GM19463 (cell line): Measurements from ENCODE around the gene ADAMTS2.

ENCODE experiments used
- ATAC-seq: cut with Tn5 transposase; IDR thresholded peaks from one replicate; pipeline ENCODE4 v1.9.1; 2021; ENCODE audit warnings: mild to moderate bottlenecking, moderate library complexity; ENCODE audit not compliant: unreplicated experiment

ADAMTS2 gene

DNA sequence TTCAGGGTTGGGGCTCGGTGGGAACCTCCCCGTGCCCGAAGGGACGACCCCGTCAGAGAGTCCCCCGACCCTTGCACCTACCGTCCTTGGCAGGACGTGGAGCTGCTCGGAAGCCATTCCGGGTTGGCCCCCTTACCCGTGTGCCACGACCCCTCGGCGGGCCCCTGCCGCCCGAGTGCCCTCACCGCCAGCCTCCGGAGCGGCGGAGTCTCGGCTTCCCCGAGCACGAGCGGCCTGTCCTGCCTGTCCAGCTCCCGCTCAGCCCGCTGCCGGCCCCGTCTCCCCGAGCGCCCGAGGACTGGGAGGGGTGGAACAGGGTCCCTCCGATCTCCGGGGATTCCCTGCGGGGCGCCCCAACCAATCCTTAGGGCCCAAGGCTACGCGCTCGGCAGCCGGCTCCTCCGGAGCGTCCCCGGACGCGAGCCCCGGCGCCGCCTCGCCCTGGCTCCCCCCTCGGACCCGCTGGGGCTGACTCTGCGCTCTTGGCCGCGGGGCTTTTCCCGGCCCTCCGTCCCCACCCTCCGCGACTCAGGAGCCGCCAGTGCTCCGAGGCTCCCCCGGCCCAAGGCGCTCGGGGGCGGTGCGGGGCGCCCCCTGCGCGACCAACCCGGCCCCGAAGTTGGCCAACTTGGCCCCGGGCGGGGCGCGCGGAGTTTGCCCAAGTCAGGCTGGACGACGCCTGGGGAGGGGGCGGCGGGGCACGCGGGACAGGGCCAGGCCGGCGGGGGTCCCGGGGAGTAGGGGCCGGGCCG lies 654 bp downstream of the ADAMTS2 start:
- ATAC-seq, result no peak

- ATAC-seq, result no peak
These were observed 1.4 kb downstream of the ADAMTS2 start for GRCh38 chr5:179343719-179344430.

DNA sequence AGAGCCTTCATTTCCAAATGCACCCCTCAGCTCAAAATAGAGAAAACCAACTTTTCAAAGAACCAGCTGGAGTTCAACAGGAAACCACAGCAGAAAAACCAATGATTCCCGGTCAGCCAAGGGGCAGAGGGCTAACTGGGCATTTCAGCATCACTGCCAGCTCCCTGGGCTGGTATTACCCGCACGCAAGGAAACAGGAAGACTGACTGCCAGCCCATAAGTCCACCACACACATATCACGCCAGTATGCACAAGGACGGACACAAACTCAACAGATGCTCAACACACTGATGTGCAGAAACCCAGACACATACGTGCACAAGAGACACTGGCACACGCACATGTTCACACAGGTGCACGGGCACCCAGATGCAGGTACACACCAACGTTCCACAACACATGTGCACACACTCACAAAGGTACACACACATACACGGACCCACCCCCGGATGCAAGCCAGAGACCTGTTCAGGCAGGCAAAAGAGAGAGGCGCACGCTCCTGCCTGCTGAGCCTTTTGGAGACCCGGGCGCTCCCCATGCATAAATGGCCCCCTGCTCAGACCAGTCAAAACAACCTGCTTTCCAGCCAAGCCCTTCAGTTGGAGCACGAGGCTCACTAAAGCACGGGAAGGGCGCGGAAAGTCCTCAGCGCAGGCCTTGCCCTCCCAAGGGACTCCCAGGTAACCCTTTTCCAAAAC lies 2.1 kb downstream of the ADAMTS2 start:
- no peak for ATAC-seq

DNA sequence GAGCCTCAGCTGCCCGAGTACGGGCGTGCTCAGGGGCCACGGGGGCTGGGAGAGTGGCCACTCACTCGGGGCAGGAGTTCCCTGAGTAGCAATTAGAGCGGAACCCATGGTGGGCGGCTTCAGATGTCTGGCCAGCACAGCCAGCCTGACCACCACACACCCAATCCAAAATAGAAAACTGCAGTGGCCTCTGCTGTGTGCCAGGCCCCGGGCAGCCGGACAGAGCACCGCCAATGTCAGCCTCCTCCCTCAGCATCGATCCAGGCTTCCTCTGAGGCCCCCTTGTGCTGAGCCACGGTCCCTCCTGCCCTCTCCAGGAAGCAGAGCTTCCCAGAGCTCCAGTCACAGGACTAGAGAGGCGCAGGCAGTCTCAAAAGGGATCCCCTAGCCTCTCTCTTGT lies 2.7 kb downstream of the ADAMTS2 start:
- no peak for ATAC-seq

DNA sequence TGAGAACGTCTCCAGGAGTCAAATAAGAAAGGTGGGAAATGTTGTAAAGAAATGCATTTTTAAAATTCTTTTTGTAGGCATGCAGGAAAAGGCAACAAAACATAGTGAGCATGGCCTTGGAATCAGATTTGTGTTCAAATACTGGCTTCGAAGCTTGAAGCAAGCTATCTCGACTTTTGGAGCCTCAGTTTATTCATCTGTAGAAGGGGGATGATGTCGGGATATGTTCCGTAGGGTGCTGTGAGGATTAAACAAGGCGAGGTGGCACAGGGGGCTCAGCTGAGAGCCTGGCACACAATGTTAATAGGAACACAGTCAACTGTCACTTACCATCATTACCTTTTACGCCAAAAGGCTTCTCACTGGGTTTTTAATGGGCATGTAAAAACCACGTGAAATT lies 4.8 kb downstream of the ADAMTS2 start:
- ATAC-seq, result no peak

DNA sequence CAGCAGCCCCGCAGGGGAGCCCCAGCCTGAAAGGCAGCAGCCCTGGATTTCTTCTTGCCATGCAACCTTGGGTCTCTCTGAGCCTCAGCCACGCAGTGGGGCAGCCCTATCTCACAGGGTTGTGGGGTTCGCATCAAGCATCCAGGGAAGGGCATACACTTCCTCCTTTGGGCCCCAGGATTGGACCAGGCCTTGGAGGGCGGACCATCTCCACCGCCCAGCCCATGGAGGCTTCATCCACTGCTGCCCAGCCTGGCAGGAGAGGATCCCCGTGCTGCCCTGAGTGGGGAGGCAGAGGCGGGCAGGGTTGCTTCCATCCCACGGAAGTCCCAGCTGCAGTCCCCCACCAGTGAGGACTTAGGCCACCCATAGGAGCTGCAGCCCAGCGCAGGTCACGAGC lies 5.3 kb downstream of the ADAMTS2 start:
- no peak for ATAC-seq

DNA sequence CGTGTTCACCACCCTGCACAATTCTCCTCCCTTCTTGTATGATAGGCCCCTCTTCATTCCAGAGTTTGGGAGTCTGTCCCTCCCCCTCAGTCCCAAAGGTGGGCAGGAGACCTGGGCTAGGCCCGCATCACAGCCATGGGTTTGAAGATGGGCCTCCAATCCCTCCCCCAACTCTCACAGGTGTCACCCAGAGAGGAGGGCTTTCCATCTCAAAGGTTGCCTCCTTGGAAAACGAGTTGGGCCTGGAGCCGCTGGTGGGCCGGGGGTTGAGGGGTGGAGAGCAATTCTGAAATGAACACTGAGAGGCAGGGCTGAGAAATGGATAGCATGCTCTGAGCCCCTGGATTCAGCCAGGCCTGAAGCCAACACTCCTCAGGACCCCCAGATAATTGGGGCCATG lies 6.2 kb downstream of the ADAMTS2 start:
- no peak for ATAC-seq

- no peak for ATAC-seq
These were observed 7.2 kb downstream of the ADAMTS2 start for GRCh38 chr5:179337796-179338676.

DNA sequence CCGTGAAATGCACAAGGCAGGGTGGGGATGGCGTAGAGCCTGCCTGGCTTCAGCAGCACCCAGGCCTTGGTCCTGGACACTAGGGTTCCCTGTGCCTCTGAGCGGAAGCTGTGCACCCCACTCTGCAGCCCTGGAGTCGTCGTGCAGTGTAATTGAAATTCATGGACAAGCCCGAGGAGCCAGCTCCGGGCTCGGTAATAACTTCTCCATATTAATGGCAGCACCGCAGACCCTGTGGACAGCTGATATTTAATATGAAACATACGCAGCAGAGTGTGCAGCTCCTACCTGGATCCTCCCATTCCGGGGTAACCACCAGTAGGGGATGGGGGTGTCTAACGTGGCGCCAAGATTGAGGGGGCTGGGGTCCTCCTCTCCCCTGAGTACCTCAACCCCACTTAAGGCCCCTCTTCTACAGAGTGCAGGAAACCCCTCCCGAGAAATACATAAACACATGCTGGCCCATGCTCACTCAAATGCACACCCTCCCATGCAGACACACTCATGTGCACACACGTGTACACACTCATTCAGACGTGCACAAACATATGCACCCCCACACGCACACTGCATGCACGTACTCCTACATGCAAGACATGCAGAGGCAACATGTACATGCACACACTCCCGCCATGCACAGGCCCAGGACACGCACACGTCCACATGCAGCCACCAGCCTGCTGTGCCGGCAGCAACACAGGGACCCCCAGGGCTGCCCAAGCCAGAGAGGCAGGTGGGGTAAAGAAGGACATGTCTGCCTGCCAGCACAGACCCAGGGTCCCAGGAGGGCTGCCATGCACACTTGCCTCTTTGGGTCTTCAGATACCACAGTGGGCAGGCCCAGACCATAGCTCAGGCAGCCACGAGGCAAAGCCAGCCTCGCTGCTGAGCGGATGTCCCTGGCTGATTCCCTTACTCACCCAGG lies 8.1 kb downstream of the ADAMTS2 start:
- ATAC-seq, result no peak

DNA sequence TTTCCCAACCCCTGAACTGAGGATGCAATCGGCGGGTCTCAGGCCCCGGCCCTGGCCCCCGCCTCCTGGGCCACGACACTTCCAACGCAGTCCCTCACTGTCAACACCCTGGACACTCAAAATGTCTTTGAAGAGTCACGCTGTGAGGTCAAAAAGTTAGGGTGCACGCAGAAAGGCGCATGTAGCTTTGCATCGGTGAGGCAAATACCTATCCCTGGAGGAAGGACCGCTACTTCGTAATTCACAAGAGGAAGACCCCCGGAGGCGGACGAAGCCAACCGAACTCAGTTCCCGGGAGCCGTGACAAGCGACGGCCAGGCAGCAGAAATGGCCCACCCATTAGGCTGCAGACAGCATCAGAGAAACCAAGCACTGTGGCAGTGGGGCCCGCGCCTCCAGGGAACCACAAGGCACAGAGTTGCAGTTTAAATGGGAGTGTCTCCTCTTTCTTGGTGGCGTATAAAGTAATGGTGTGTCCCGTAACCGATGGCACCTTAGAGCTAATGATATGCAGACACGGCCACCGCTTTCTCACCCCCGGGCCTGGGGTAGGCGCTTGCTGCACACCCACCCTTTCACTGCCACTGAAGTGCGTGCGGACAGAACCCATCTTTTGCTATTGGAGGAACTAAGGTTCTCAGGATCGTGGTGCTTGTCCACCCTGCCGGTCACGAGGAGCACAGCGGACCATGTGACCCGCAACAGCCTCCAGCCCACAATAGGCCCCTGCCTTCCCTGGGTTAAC lies 9.0 kb downstream of the ADAMTS2 start:
- ATAC-seq, result no peak

DNA sequence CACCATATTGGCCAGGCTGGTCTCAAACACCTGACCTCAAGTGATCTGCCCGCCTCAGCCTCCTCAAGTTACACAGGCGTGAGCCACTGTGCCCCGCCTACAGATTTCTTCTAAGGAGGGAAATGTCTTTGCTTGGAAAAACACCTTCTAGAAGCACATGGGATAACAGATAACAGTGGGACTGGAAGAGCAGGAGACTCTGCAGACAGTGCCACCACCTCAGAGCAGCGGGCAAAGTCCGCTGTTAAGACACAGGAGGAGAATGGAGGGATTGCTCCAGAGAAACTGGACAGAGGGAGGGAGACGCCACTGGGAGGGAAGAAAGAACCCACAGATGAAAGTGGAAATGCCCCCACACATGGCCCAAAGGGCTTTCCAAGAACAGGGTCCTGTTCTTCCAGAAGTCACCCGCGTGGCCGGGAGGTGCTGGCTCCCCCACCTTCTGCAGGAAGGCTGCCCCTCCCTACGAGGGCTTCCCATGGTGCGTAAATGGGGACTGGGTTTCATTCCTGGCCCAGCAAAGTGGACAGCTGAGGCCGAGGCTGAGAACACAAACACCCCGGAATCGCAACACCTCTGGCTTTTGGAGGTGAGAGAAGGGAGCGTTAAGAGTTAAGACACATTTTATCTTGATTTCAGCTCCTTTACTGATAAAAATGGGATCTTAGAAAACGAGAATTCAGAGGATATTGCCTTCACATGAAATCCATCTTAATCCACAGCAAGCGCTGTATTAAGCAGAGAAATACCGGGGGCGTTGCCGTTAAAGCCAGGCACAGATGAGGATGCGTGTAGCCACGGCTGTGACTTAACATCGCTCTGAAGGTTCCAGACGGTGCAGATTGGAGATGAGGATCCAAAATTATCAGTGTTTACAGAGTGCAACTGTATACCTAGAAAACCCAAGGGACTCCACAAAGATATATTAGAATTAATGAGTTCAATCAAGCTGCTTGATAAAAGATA lies 11.2 kb downstream of the ADAMTS2 start:
- ATAC-seq, result no peak

- ATAC-seq, result no peak
These were observed 12.4 kb downstream of the ADAMTS2 start for GRCh38 chr5:179332741-179333290.

DNA sequence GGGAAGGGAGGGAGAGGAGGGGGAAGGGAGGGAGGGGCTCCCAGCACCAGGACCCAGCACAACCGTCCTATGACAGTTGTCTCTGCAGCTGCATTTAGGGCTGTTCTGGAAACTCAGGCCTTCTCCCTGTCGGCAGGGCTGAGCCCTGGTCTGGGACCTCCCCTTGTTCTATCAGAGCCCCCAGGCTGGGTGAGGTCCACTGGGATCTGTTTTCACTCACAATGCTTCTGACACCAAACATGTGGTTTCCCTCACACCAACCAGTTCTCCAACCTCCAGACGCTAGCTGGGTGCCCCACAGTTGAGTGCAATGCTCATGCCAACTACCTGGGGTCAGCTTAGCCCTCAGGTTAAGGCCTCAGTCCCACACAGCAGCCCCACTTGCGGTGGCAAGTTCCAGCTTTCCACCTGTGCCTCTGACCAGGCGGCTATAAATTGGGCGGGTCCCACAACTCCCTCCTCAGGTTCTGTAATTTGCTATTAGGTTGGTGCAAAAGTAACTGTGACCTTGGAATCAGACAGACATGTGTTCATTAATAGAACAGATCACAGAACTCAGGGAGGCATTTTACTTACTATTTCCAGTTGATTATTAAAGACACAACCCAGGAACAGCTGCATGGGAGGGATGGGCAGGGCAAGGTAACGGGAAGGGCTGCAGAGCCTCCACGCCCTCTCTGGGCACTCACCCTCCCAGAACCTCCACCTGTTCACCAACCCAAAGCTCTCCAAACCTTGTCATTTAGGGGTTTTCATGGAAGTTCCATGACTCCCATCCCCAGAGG lies 13.5 kb downstream of the ADAMTS2 start:
- no peak for ATAC-seq

DNA sequence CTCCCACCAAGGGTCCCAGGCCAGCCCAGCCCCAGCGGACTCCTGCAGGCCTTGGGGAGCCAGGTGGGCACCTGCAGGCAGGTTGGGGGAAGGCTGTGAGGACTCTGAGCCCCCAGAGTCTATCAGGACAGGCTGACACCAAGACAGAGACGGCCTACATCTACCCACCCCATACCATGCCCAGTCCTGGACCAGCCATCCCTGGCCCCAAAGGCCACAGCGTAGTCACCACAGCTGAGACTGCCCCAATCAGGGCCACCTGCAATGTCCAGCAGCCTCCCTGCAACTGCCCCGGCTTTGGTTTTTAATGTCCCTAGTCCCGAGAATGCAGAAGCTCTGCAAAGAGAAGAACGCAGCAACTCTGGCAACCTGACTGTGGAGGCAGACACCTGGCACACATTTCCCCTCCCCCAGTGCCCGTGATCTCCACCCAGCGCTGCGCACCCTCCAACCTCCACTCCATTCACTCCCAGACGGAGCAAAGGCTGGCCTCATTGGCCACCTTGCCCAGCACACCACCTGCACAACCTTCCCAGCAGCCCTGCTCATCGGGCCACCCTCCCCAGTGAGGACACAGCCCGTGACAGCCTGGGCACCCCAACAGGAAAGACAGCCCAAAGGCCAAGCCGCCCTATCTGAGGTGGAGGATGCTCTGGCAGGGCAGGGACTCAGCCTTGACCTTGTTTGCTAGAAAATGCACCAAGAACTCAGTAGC lies 14.9 kb downstream of the ADAMTS2 start:
- no peak for ATAC-seq

DNA sequence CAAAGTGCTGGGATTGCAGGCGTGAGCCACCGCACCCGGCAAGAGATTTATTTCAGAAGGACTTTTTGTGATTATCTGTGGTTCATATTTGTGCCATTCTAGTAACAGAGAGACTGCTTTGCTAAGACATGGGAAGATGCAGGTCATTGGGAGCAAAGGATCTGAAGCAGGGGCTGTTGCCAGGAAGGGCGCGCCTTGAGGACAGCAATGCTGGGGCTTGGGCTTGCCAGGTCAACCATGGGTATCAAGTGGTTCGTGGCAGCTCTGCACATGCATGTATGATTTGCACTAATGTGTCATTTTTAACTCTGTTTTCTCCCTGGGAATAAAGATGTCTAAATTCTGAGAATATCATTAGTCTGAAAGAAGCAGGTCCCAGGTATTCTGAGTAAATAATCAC lies 17.0 kb downstream of the ADAMTS2 start:
- ATAC-seq, result no peak

- ATAC-seq, result no peak
These were observed 18.1 kb downstream of the ADAMTS2 start for GRCh38 chr5:179327021-179327735.
